H1 (cell line): ENCODE measurements around the gene CPXM2. TPM values are rescaled to one million over a fixed set of nuclear protein-coding genes. Genes with fewer than 3 reads are reported as not detected.

Experiments used
- CTCF ChIA-PET: fragments of 300-600 bp; sonication (Branson Sonifier 250); formaldehyde crosslinking; loops from one replicate; lab custom pipeline; 2021; ENCODE audit not compliant: partially characterized antibody; lab: Charles Lee
- POLR2A ChIA-PET: fragments of 300-600 bp; sonication (Branson Sonifier 250); formaldehyde crosslinking; loops from one replicate; lab custom pipeline; 2021; ENCODE audit warnings: inconsistent platforms; ENCODE audit not compliant: partially characterized antibody; lab: Charles Lee
- DNase-seq, 2 experiments: peaks; one replicate each; pipeline versions ENCODE4 v3.0.0 to v3.0.0-alpha.2; 2010 to 2022; ENCODE audit warnings: low spot score in 2 of 2, low read depth in 1 of 2, mixed read lengths in 1 of 2
- FAIRE-seq: peaks from 2 replicates; lab custom pipeline; 2011; peaks lifted over from hg19 to GRCh38; lab: Jason Lieb, UNC
- H2AFZ ChIP-seq: 2 replicates; pipeline ENCODE4 v1.8.1; 2012; ENCODE audit warnings: low read length, inconsistent platforms
- H2AK5ac ChIP-seq: 2 replicates; pipeline ENCODE4 v1.6.1; 2013; ENCODE audit warnings: low read depth, low read length
- H2BK120ac ChIP-seq: replicated peaks from 2 replicates; pipeline ENCODE3; 2013; ENCODE audit warnings: low read depth, low read length, inconsistent platforms
- H2BK12ac ChIP-seq: 2 replicates; pipeline ENCODE4 v1.6.1; 2013; ENCODE audit warnings: low read depth, low read length
- H2BK15ac ChIP-seq: 2 replicates; pipeline ENCODE4 v1.6.1; 2013; ENCODE audit warnings: low read length
- H2BK20ac ChIP-seq: 2 replicates; pipeline ENCODE4 v1.6.1; 2013; ENCODE audit warnings: low read length
- H2BK5ac ChIP-seq: 2 replicates; pipeline ENCODE4 v1.6.1; 2013; ENCODE audit warnings: low read depth, low read length
- H3K14ac ChIP-seq: 2 replicates; pipeline ENCODE4 v1.6.1; 2013; ENCODE audit warnings: inconsistent platforms; ENCODE audit not compliant: insufficient read length
- H3K18ac ChIP-seq: 2 replicates; pipeline ENCODE4 v1.6.1; 2013; ENCODE audit warnings: low read length; ENCODE audit errors: extremely low read depth
- H3K23ac ChIP-seq: 2 replicates; pipeline ENCODE4 v1.6.1; 2013; ENCODE audit warnings: inconsistent platforms; ENCODE audit not compliant: insufficient read length
- H3K23me2 ChIP-seq: 2 replicates; pipeline ENCODE4 v1.6.1; 2013; ENCODE audit warnings: low read depth, low read length
- H3K27ac ChIP-seq: 2 replicates; pipeline ENCODE4 v1.6.1; 2011; ENCODE audit warnings: low read depth, low read length, inconsistent platforms
- H3K27me3 ChIP-seq, 4 experiments: replicated peaks in 1 of 4; 1 replicate in 1 of 4; 2 replicates in 3 of 4; pipeline versions ENCODE4 v1.6.1 to v1.8.1; 2011 to 2013; ENCODE audit warnings: low read length in 3 of 4, mild to moderate bottlenecking in 3 of 4, inconsistent platforms in 2 of 4, mixed read lengths in 2 of 4, moderate library complexity in 1 of 4; ENCODE audit not compliant: control insufficient read depth in 3 of 4, insufficient read depth in 3 of 4; ENCODE audit errors: extremely low read depth in 1 of 4
- H3K36me3 ChIP-seq, 4 experiments: 2 replicates each; pipeline versions ENCODE4 v1.6.1 to v1.8.1; 2011 to 2013; ENCODE audit warnings: mild to moderate bottlenecking in 4 of 4, low read length in 3 of 4, moderate library complexity in 2 of 4, control low read depth in 1 of 4, inconsistent platforms in 1 of 4; ENCODE audit not compliant: insufficient read depth in 4 of 4, control insufficient read depth in 2 of 4
- H3K4ac ChIP-seq: replicated peaks from 2 replicates; pipeline ENCODE3; 2013; ENCODE audit warnings: low read length, low read depth, mixed read lengths, inconsistent platforms; ENCODE audit not compliant: insufficient read length
- H3K4me1 ChIP-seq, 4 experiments: replicated peaks in 1 of 4; 1 replicate in 1 of 4; 2 replicates in 3 of 4; pipeline versions ENCODE4 v1.6.1 to v1.8.1; 2011 to 2013; ENCODE audit warnings: low read length in 3 of 4, inconsistent platforms in 2 of 4, mixed read lengths in 1 of 4; ENCODE audit not compliant: insufficient read depth in 4 of 4, control insufficient read depth in 3 of 4
- H3K4me2 ChIP-seq, 2 experiments: 2 replicates each; pipeline versions ENCODE4 v1.6.1 to v1.8.1; 2011 to 2013; ENCODE audit warnings: low read depth in 2 of 2, low read length in 2 of 2, control low read depth in 1 of 2, inconsistent platforms in 1 of 2, mild to moderate bottlenecking in 1 of 2; ENCODE audit not compliant: insufficient read depth in 1 of 2
- H3K4me3 ChIP-seq, 4 experiments: fragments of 200-600, 300-600 bp in 1 of 4; sonication (generic), shearing (Covaris generic), sonication (Bioruptor Twin) in 1 of 4; 2 replicates each; pipeline versions ENCODE4 v1.5.1 to v1.8.1; 2011 to 2016; ENCODE audit warnings: low read length in 4 of 4, low read depth in 3 of 4, control low read depth in 2 of 4, inconsistent platforms in 2 of 4, mild to moderate bottlenecking in 2 of 4, mixed read lengths in 1 of 4, moderate library complexity in 1 of 4; ENCODE audit not compliant: insufficient read depth in 2 of 4; ENCODE audit errors: extremely low read depth in 1 of 4
- H3K56ac ChIP-seq: replicated peaks from 2 replicates; pipeline ENCODE3; 2013; ENCODE audit warnings: low read depth, mild to moderate bottlenecking, mixed read lengths, low read length, inconsistent platforms; ENCODE audit not compliant: insufficient read length
- H3K79me1 ChIP-seq: 2 replicates; pipeline ENCODE4 v1.6.1; 2013; ENCODE audit warnings: low read depth, low read length, control low read depth
- H3K79me2 ChIP-seq, 2 experiments: 2 replicates each; pipeline versions ENCODE4 v1.6.1 to v1.8.1; 2012 to 2013; ENCODE audit warnings: low read length in 2 of 2, mild to moderate bottlenecking in 2 of 2, inconsistent platforms in 1 of 2; ENCODE audit not compliant: insufficient read depth in 2 of 2, control insufficient read depth in 1 of 2
- H3K9ac ChIP-seq, 4 experiments: replicated peaks in 1 of 4; 1 replicate in 1 of 4; 2 replicates in 3 of 4; pipeline versions ENCODE4 v1.6.1 to v1.8.1; 2011 to 2013; ENCODE audit warnings: low read depth in 3 of 4, low read length in 3 of 4, control low read depth in 2 of 4, mild to moderate bottlenecking in 2 of 4, moderate library complexity in 2 of 4, inconsistent platforms in 1 of 4; ENCODE audit errors: extremely low read depth in 1 of 4
- H3K9me3 ChIP-seq, 2 experiments: 2 replicates each; pipeline versions ENCODE4 v1.6.1 to v1.8.1; 2012 to 2013; ENCODE audit warnings: mild to moderate bottlenecking in 2 of 2, moderate library complexity in 2 of 2, control low read depth in 1 of 2, inconsistent platforms in 1 of 2, low read depth in 1 of 2, low read length in 1 of 2, mixed read lengths in 1 of 2; ENCODE audit not compliant: insufficient read depth in 2 of 2
- H4K20me1 ChIP-seq, 2 experiments: replicated peaks in 1 of 2; 2 replicates each; pipeline versions ENCODE3 to v1.8.1; 2011 to 2013; ENCODE audit warnings: inconsistent platforms in 2 of 2, low read length in 2 of 2, mild to moderate bottlenecking in 1 of 2; ENCODE audit not compliant: insufficient read depth in 2 of 2, control insufficient read depth in 1 of 2
- H4K5ac ChIP-seq: 2 replicates; pipeline ENCODE4 v1.6.1; 2013; ENCODE audit warnings: low read length, low read depth, mixed read lengths, inconsistent platforms; ENCODE audit not compliant: insufficient read length
- H4K8ac ChIP-seq: 2 replicates; pipeline ENCODE4 v1.8.0; 2013; ENCODE audit warnings: mild to moderate bottlenecking, moderate library complexity, low read length, inconsistent platforms; ENCODE audit not compliant: insufficient read depth; ENCODE audit errors: extremely low read depth
- H4K91ac ChIP-seq: replicated peaks from 2 replicates; pipeline ENCODE3; 2013; ENCODE audit warnings: low read length, mixed read lengths, inconsistent platforms; ENCODE audit not compliant: insufficient read length
- CHD1 ChIP-seq: IDR thresholded peaks from 2 replicates; pipeline ENCODE4 v1.6.1; 2012; ENCODE audit warnings: low read depth, low read length, improper control_type of control experiment
- CREB1 ChIP-seq: IDR thresholded peaks from 2 replicates; pipeline ENCODE4 v1.6.1; 2012; ENCODE audit warnings: inconsistent platforms
- EP300 ChIP-seq, 2 experiments: IDR thresholded peaks; 1 replicate in 1 of 2; 2 replicates in 1 of 2; pipeline ENCODE4 v1.6.1; 2011 to 2012; ENCODE audit warnings: low read depth in 2 of 2, low read length in 2 of 2, mild to moderate bottlenecking in 2 of 2, borderline replicate concordance in 1 of 2, inconsistent platforms in 1 of 2, moderate library complexity in 1 of 2
- NRF1 ChIP-seq: IDR thresholded peaks from 2 replicates; pipeline ENCODE4 v1.6.1; 2011; ENCODE audit warnings: mild to moderate bottlenecking, low read depth, low read length, improper control_type of control experiment
- RBBP5 ChIP-seq: IDR thresholded peaks from 2 replicates; pipeline ENCODE4 v1.7.1; 2012; ENCODE audit warnings: low read depth, mild to moderate bottlenecking, inconsistent platforms, low read length, moderate library complexity, borderline replicate concordance
- USF2 ChIP-seq: IDR thresholded peaks from 2 replicates; pipeline ENCODE4 v1.6.1; 2011; ENCODE audit warnings: low read length, improper control_type of control experiment
- WGBS, 2 experiments: shearing (Covaris generic) in 1 of 2; methylation state at CpG; one replicate each; pipeline versions ENCODE4 v1.1.6 to v1.1.7; 2013 to 2015; ENCODE audit warnings: low lambda C conversion rate in 2 of 2, mixed read lengths in 2 of 2, inconsistent platforms in 1 of 2, low coverage in 1 of 2, missing lambda C conversion rate in 1 of 2; ENCODE audit not compliant: insufficient replicate concordance in 2 of 2, insufficient coverage in 1 of 2, insufficient read length in 1 of 2; ENCODE audit errors: extremely low coverage in 1 of 2, missing lambda C conversion rate in 1 of 2; 5-methylcytosine and 5-hydroxymethylcytosine counted together
- polyA plus RNA-seq, 7 experiments: library from polyadenylated mRNA; depleted of rRNA in 3 of 7; stranded (reverse) in 5 of 7; unstranded in 2 of 7; fragments of >200 nt in 5 of 7; fragments of 200-250 nt in 2 of 7; gene quantifications; 1 replicate in 5 of 7; 2 replicates in 1 of 7; 4 replicates in 1 of 7; pipeline versions ENCODE4 v1.2.1 to v1.2.3, GENCODE V29; 2011 to 2013; ENCODE audit warnings: missing spikeins in 2 of 7, mixed read lengths in 2 of 7
- total RNA-seq: library from RNA; stranded (reverse); fragmentation: NEBNext Ultra II Directional; extraction: Animal tissue kit (Norgen Biotek cat#: 25700); gene quantifications from 2 replicates; pipeline ENCODE4 v1.2.1, GENCODE V29; 2021

Gene CPXM2
- total and polyA plus RNA-seq, 2 of the 8 experiments (the other 6 are each of a cell fraction or from before 2014, with no cell fraction given) = 2.4 to 2.9 TPM

- CTCF ChIA-PET = interaction anchor here (0.8 to 2.1 kb wide), 6 partner anchors 15 to 186 kb away, joined by 3 to 9 read pairs (median 4); no protein-coding TSS in a partner anchor
- H2BK5ac ChIP-seq = no peak overlapping the region
- H3K18ac ChIP-seq = no peak overlapping the region
- no peak overlapping the region for H3K9ac ChIP-seq
- peaks cover 0 to 30% (median 19%) of the 10 kb centered on the region in 4 experiments; a peak in 5 of 7 replicates for H3K27me3 ChIP-seq
- H3K79me2 ChIP-seq = no peaks in the 10 kb centered on the region
- 93% methylated on average over 8 of the region's 8 CpGs; no CpG with 5 or more reads in 1 of the 2 experiments for WGBS, 2 experiments
- H2AK5ac ChIP-seq = no peak overlapping the region
- no peak overlapping the region for H3K27ac ChIP-seq
- peaks cover 9% of the 10 kb centered on the region; the same call in 1 of the 2 replicates for H3K23me2 ChIP-seq
- peaks cover 0 to 2% of the 10 kb centered on the region in 2 experiments for H4K20me1 ChIP-seq
- no peak overlapping the region for H2BK120ac ChIP-seq
- FAIRE-seq (no peak), DNase-seq (no peak)
- no peaks in the 10 kb centered on the region for H3K79me1 ChIP-seq
- H2AFZ ChIP-seq = no peak overlapping the region
- H4K8ac ChIP-seq = no peak overlapping the region
- no peaks in the 10 kb centered on the region; a peak in 1 of 4 replicates for H3K9me3 ChIP-seq
- TF ChIP-seq NRF1 (no peak), RBBP5 (no peak), USF2 (no peak), EP300 (IDR thresholded peaks at IDR 0.05; ENCODE audit: borderline replicate concordance in 1 of 2, low read depth in 2 of 2, low read length in 2 of 2) (no peak), CREB1 (no peak), CHD1 (no peak)
- H4K5ac ChIP-seq = no peak overlapping the region
- H3K4ac ChIP-seq = no peak overlapping the region
- H2BK12ac ChIP-seq = no peak overlapping the region
- H3K4me3 ChIP-seq = 0 out of 8 replicates have a peak overlapping the region, but pooled peaks of 1 of the 4 experiments have one; percentile 82
- H2BK15ac ChIP-seq = no peak overlapping the region
- POLR2A ChIA-PET = no interaction called here
- H2BK20ac ChIP-seq = no peak overlapping the region
- H3K14ac ChIP-seq = no peak overlapping the region
- H4K91ac ChIP-seq = no peak overlapping the region
- H3K23ac ChIP-seq = no peak overlapping the region
- peak overlapping the region; percentile 47 to 97; a peak in 1 of 4 replicates for H3K4me2 ChIP-seq
- H3K4me1 ChIP-seq = peaks cover 0 to 7% (median 5%) of the 10 kb centered on the region in 4 experiments; a peak in 4 of 7 replicates
- H3K56ac ChIP-seq = no peak overlapping the region
- no peaks in the 10 kb centered on the region for H3K36me3 ChIP-seq
Measured at GRCh38 chr10:123890226-123890625, 1.4 kb downstream of the CPXM2 start.
